ENCODE measurements around the gene SH3GL3.

- TF ChIP-seq KDM4A (IDR thresholded peaks at IDR 0.05; ENCODE audit: low read depth, low read length, severe bottlenecking) = no peak
- TF ChIP-seq CTCF (IDR thresholded peaks at IDR 0.05; ENCODE audit: control extremely low read depth in 1 of 3, insufficient read depth in 1 of 3, low read depth in 1 of 3, low read length in 3 of 3) = no peak
- no peak for TF ChIP-seq JUND (IDR thresholded peaks at IDR 0.05; ENCODE audit: low read length)
- no peak for TF ChIP-seq EZH2 (IDR thresholded peaks at IDR 0.05; ENCODE audit: low read depth, low read length, severe bottlenecking)
- TF ChIP-seq SAP30 (IDR thresholded peaks at IDR 0.05; ENCODE audit: insufficient read depth, insufficient replicate concordance, low read length) = no peak
- no peak for TF ChIP-seq POLR2A (IDR thresholded peaks at IDR 0.05; ENCODE audit: control extremely low read depth in 1 of 2, low read depth in 2 of 2, low read length in 2 of 2)
- TF ChIP-seq TAF1 (IDR thresholded peaks at IDR 0.05; ENCODE audit: low read depth, low read length) = no peak
- TF ChIP-seq RXRA (IDR thresholded peaks at IDR 0.05; ENCODE audit: insufficient read depth, low read depth, low read length) = no peak
- no peak for TF ChIP-seq POLR2AphosphoS5 (IDR thresholded peaks at IDR 0.05; ENCODE audit: low read depth, low read length)
- no peak for TF ChIP-seq MAX (IDR thresholded peaks at IDR 0.05)
- TF ChIP-seq CEBPB (IDR thresholded peaks at IDR 0.05; ENCODE audit: low read depth, low read length) = no peak
- no peak for TF ChIP-seq ZNF274 (IDR thresholded peaks at IDR 0.05; ENCODE audit: borderline replicate concordance, extremely low read depth, low read length)
Observed at GRCh38 chr15:83462953-83463433, 15.9 kb downstream of the SH3GL3 start.

All from H1 (cell line).